ENCODE measurements around the gene RANGAP1. TPM values are rescaled to one million over a fixed set of nuclear protein-coding genes. Genes with fewer than 3 reads are reported as not detected.
A peak's percentile ranks its signal among the peaks of the same experiment; 100 is the strongest.

RANGAP1 gene
- total RNA-seq, 1 donor from 2014 or later = 71.5 TPM

GRCh38 chr22:41320416-41321240 lies 34.6 kb upstream of the RANGAP1 start:
- peak overlapping the region; percentile 80 for H3K27ac Mint-ChIP-seq (ENCODE audit: unreplicated experiment)
- no peak for DNase-seq (ENCODE audit: low spot score)
- H3K9me3 Mint-ChIP-seq (ENCODE audit: unreplicated experiment) = no peaks in the 10 kb centered on the region
- peaks cover 2% of the 10 kb centered on the region for H3K4me1 Mint-ChIP-seq (ENCODE audit: unreplicated experiment)
- TF ChIP-seq, protein P1, sequence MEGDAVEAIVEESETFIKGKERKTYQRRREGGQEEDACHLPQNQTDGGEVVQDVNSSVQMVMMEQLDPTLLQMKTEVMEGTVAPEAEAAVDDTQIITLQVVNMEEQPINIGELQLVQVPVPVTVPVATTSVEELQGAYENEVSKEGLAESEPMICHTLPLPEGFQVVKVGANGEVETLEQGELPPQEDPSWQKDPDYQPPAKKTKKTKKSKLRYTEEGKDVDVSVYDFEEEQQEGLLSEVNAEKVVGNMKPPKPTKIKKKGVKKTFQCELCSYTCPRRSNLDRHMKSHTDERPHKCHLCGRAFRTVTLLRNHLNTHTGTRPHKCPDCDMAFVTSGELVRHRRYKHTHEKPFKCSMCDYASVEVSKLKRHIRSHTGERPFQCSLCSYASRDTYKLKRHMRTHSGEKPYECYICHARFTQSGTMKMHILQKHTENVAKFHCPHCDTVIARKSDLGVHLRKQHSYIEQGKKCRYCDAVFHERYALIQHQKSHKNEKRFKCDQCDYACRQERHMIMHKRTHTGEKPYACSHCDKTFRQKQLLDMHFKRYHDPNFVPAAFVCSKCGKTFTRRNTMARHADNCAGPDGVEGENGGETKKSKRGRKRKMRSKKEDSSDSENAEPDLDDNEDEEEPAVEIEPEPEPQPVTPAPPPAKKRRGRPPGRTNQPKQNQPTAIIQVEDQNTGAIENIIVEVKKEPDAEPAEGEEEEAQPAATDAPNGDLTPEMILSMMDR (IDR thresholded peaks at IDR 0.05; ENCODE audit: unreplicated experiment) = no peak
- peaks cover 15% of the 10 kb centered on the region for H3K36me3 Mint-ChIP-seq (ENCODE audit: low read depth, unreplicated experiment)
- H3K4me3 Mint-ChIP-seq (ENCODE audit: unreplicated experiment) = no peak overlapping the region
- no peaks in the 10 kb centered on the region for H3K27me3 Mint-ChIP-seq (ENCODE audit: unreplicated experiment)

GRCh38 chr22:41315586-41315985 lies 29.6 kb upstream of the RANGAP1 start:
- Mint-ChIP-seq H3K4me3 (ENCODE audit: unreplicated experiment) (no peak overlapping the region), H3K4me1 (ENCODE audit: unreplicated experiment) (peaks cover 4% of the 10 kb centered on the region), H3K36me3 (ENCODE audit: low read depth, unreplicated experiment) (peaks cover 4% of the 10 kb centered on the region), H3K9me3 (ENCODE audit: unreplicated experiment) (no peaks in the 10 kb centered on the region), H3K27ac (ENCODE audit: unreplicated experiment) (no peak overlapping the region), H3K27me3 (ENCODE audit: unreplicated experiment) (peaks cover 2% of the 10 kb centered on the region)
- TF ChIP-seq, protein P1 (IDR thresholded peaks at IDR 0.05; ENCODE audit: unreplicated experiment) = no peak
- DNase-seq (ENCODE audit: low spot score) = no peak

GRCh38 chr22:41314821-41315220 lies 28.8 kb upstream of the RANGAP1 start:
- Mint-ChIP-seq H3K4me3 (ENCODE audit: unreplicated experiment) (no peak overlapping the region), H3K4me1 (ENCODE audit: unreplicated experiment) (peaks cover 4% of the 10 kb centered on the region), H3K27me3 (ENCODE audit: unreplicated experiment) (peaks cover 2% of the 10 kb centered on the region), H3K9me3 (ENCODE audit: unreplicated experiment) (no peaks in the 10 kb centered on the region), H3K36me3 (ENCODE audit: low read depth, unreplicated experiment) (peaks cover 4% of the 10 kb centered on the region), H3K27ac (ENCODE audit: unreplicated experiment) (peak overlapping the region; percentile 18)
- DNase-seq (ENCODE audit: low spot score) = no peak
- TF ChIP-seq, protein P1 (IDR thresholded peaks at IDR 0.05; ENCODE audit: unreplicated experiment) = no peak

DNA sequence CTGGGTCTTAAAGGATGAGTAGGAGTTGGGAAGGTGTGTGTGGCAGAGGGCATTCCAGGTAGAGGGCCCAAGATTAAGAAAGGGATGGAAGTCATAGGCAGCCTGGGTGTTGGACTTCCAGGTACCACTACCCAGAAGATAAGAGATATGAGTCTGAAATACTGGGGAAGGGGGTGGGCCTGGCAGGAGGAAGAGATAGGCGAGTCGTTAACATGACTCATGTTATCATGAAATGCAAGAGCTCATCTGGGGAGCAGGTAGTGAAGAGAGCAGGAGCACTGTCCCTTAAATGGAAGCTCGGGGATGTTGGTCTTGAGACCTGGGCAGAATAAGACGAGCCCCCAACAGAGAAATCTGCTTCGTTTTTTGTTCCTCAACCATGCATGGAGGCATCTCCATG lies 25.5 kb upstream of the RANGAP1 start:
- Mint-ChIP-seq H3K4me1 (ENCODE audit: unreplicated experiment) (peaks cover 19% of the 10 kb centered on the region), H3K27ac (ENCODE audit: unreplicated experiment) (no peak overlapping the region), H3K36me3 (ENCODE audit: low read depth, unreplicated experiment) (peaks cover 9% of the 10 kb centered on the region), H3K4me3 (ENCODE audit: unreplicated experiment) (no peak overlapping the region), H3K27me3 (ENCODE audit: unreplicated experiment) (peaks cover 7% of the 10 kb centered on the region), H3K9me3 (ENCODE audit: unreplicated experiment) (no peaks in the 10 kb centered on the region)
- TF ChIP-seq, protein P1 (IDR thresholded peaks at IDR 0.05; ENCODE audit: unreplicated experiment) = no peak
- DNase-seq (ENCODE audit: low spot score) = no peak

DNA sequence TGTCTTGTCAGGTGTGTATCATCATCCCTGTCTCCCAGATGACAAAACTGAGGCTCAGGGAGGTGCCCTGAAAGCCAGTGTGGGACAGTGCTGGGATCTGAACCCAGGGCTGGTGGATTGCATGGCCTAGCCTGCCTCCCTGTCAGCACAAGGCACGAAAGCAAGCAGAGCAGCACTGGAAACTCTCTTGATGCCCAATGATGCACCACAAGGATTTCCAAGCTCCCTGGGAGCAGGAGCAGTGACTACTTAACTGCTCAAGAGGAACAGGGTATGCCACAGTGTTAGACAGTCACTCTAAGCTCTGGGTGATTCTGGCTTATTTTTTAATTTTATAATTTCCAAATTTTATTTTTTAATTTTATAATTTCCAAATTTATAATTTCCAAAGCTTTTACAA lies 24.3 kb upstream of the RANGAP1 start:
- Mint-ChIP-seq H3K9me3 (ENCODE audit: unreplicated experiment) (no peaks in the 10 kb centered on the region), H3K27me3 (ENCODE audit: unreplicated experiment) (peaks cover 7% of the 10 kb centered on the region), H3K27ac (ENCODE audit: unreplicated experiment) (no peak overlapping the region), H3K4me1 (ENCODE audit: unreplicated experiment) (peaks cover 19% of the 10 kb centered on the region), H3K4me3 (ENCODE audit: unreplicated experiment) (no peak overlapping the region), H3K36me3 (ENCODE audit: low read depth, unreplicated experiment) (peaks cover 9% of the 10 kb centered on the region)
- no peak for DNase-seq (ENCODE audit: low spot score)
- TF ChIP-seq, protein P1 (IDR thresholded peaks at IDR 0.05; ENCODE audit: unreplicated experiment) = no peak
